GM12878 (cell line): ENCODE results near the gene DNAJB6. TPM values are rescaled to one million over a fixed set of nuclear protein-coding genes. Genes with fewer than 3 reads are reported as not detected.

Source experiments
- ATAC-seq: fragments of 200-7000 bp; cut with Tn5 transposase; 3 replicates; pipeline ENCODE4 v1.9.1; 2020; ENCODE audit warnings: mild to moderate bottlenecking, moderate library complexity
- BruUV-seq: library from RNA; stranded (reverse); fragments of 400-500 nt; replicated peaks from 2 replicates; lab custom pipeline; 2021; lab: Mats Ljungman, UMichigan
- CTCF ChIA-PET: fragments of 300-600 bp; sonication (Branson Sonifier 250); formaldehyde crosslinking; extraction: SDS; loops from one replicate; lab custom pipeline; 2021; ENCODE audit warnings: inconsistent platforms; lab: Yijun Ruan, JAX
- POLR2A ChIA-PET: fragments of 350-600 bp; formaldehyde crosslinking; extraction: SDS; loops from one replicate; lab custom pipeline; 2021; ENCODE audit warnings: inconsistent platforms; lab: Charles Lee
- RAD21 ChIA-PET: fragments of 300-600 bp; sonication (Branson Sonifier 250); formaldehyde crosslinking; loops from one replicate; lab custom pipeline; 2023; ENCODE audit warnings: antibody characterized with exemption; ENCODE audit not compliant: unreplicated experiment; lab: Charles Lee
- SMC1A ChIA-PET: fragments of 300-600 bp; sonication (Branson Sonifier 250); formaldehyde crosslinking; loops from one replicate; lab custom pipeline; 2023; ENCODE audit not compliant: unreplicated experiment, uncharacterized antibody; lab: Charles Lee
- DNase-seq: peaks from one replicate; pipeline ENCODE4 v3.0.0-alpha.2; 2011; ENCODE audit warnings: low read depth, low spot score
- FAIRE-seq: peaks from 3 replicates; lab custom pipeline; 2011; peaks lifted over from hg19 to GRCh38; lab: Jason Lieb, UNC
- H2AFZ ChIP-seq: 2 replicates; pipeline ENCODE4 v1.6.0; 2011; ENCODE audit warnings: low read depth, low read length, control low read depth; ENCODE audit not compliant: control insufficient read depth
- H3K27ac ChIP-seq: 2 replicates; pipeline ENCODE4 v1.5.1; 2011; ENCODE audit warnings: control low read depth; ENCODE audit not compliant: control insufficient read depth, insufficient read depth
- H3K27me3 ChIP-seq, 2 experiments: replicated peaks in 1 of 2; 2 replicates each; pipeline versions ENCODE4 v1.6.0 to v1.6.1; 2011; ENCODE audit warnings: low read length in 1 of 2; ENCODE audit not compliant: control insufficient read depth in 2 of 2, insufficient read depth in 2 of 2
- H3K36me3 ChIP-seq, 2 experiments: 2 replicates each; pipeline ENCODE4 v1.5.1; 2011; ENCODE audit warnings: low read length in 1 of 2; ENCODE audit not compliant: control insufficient read depth in 2 of 2, insufficient read depth in 2 of 2
- H3K4me1 ChIP-seq: 2 replicates; pipeline ENCODE4 v1.6.1; 2011; ENCODE audit warnings: mild to moderate bottlenecking, low read length, moderate library complexity, mixed read lengths; ENCODE audit not compliant: control insufficient read depth, insufficient read depth
- H3K4me2 ChIP-seq: 2 replicates; pipeline ENCODE4 v1.6.0; 2011; ENCODE audit warnings: control low read depth; ENCODE audit not compliant: control insufficient read depth, insufficient read depth
- H3K4me3 ChIP-seq: fragments of 200-600 bp; sonication (generic); 2 replicates; pipeline ENCODE4 v1.5.1; 2016
- H3K79me2 ChIP-seq: 2 replicates; pipeline ENCODE4 v1.6.0; 2011; ENCODE audit warnings: low read length; ENCODE audit not compliant: control insufficient read depth, insufficient read depth
- H3K9ac ChIP-seq: 2 replicates; pipeline ENCODE4 v1.8.0; 2011; ENCODE audit warnings: low read length, control low read depth, mixed read lengths; ENCODE audit not compliant: control insufficient read depth, insufficient read depth
- H3K9me3 ChIP-seq: replicated peaks from 3 replicates; pipeline ENCODE4 v1.5.1; 2011; ENCODE audit warnings: mild to moderate bottlenecking, low read length; ENCODE audit not compliant: control insufficient read depth, insufficient read depth
- H4K20me1 ChIP-seq: 2 replicates; pipeline ENCODE4 v1.6.0; 2011; ENCODE audit not compliant: control insufficient read depth, insufficient read depth
- CBX5 ChIP-seq: sonication (generic); IDR thresholded peaks from 2 replicates; pipeline ENCODE4 v1.6.1; 2016; ENCODE audit warnings: low read depth, moderate library complexity, mild to moderate bottlenecking, inconsistent platforms
- CEBPB ChIP-seq, 2 experiments: fragments of 150-350 bp in 1 of 2; IDR thresholded peaks; 2 replicates each; pipeline ENCODE4 v1.6.1; 2012 to 2014; ENCODE audit warnings: low read depth in 2 of 2, low read length in 2 of 2, borderline replicate concordance in 1 of 2, inconsistent platforms in 1 of 2
- E4F1 ChIP-seq: fragments of 450-650 bp; IDR thresholded peaks from 2 replicates; pipeline ENCODE4 v1.6.1; 2018; ENCODE audit warnings: borderline replicate concordance, mild to moderate bottlenecking; ENCODE audit not compliant: partially characterized antibody
- MTA2 ChIP-seq: fragments of 450-650 bp; IDR thresholded peaks from 2 replicates; pipeline ENCODE4 v1.6.1; 2016; ENCODE audit warnings: low read depth, mild to moderate bottlenecking, moderate library complexity
- PRDM15 ChIP-seq: fragments of 450-650 bp; formaldehyde crosslinking; IDR thresholded peaks from 2 replicates; pipeline ENCODE4 v1.4.0; 2020; ENCODE audit warnings: mild to moderate bottlenecking, moderate library complexity
- RAD51 ChIP-seq: fragments of 450-650 bp; IDR thresholded peaks from 2 replicates; pipeline ENCODE4 v1.6.1; 2016; ENCODE audit warnings: moderate library complexity, mild to moderate bottlenecking, inconsistent platforms
- TCF7 ChIP-seq: IDR thresholded peaks from 2 replicates; pipeline ENCODE4 v1.6.1; 2014; ENCODE audit warnings: antibody characterized with exemption, borderline replicate concordance
- WGBS: methylation state at CpG from one replicate; pipeline ENCODE4 v1.1.6; 2016; ENCODE audit warnings: low lambda C conversion rate; ENCODE audit not compliant: insufficient replicate concordance, insufficient coverage; ENCODE audit errors: missing lambda C conversion rate; 5-methylcytosine and 5-hydroxymethylcytosine counted together
- in situ Hi-C: fragments of 300-500 bp; cut with MboI; formaldehyde crosslinking; loops from 9 replicates; pipeline ENCODE4 v1.14.3; 2018; ENCODE audit warnings: mixed read lengths
- intact Hi-C: fragments of 100-400 bp; cut with micrococcal nuclease; formaldehyde crosslinking; loops from one replicate; pipeline ENCODE4 v1.14.2; 2022; ENCODE audit not compliant: unreplicated experiment
- polyA plus RNA-seq, 11 experiments: library from polyadenylated mRNA; depleted of rRNA in 4 of 11; unstranded in 6 of 11; stranded (reverse) in 5 of 11; fragments of >200 nt; fragmentation: Nextera tagmentation in 4 of 11; fragmentation: Illumina TruSeq in 1 of 11; extraction: Ambion mirVana in 4 of 11; extraction: Trizol in 1 of 11; gene quantifications; 1 replicate in 1 of 11; 2 replicates in 10 of 11; pipeline versions ENCODE4 v1.2.1 to v1.2.3, GENCODE V29; 2011 to 2016; ENCODE audit warnings: inconsistent platforms in 2 of 11, missing spikeins in 2 of 11, low read depth in 1 of 11
- total RNA-seq, 4 experiments: library from RNA; depleted of rRNA in 3 of 4; stranded (reverse); fragments of >200 nt in 3 of 4; fragmentation: Illumina TruSeq in 1 of 4; extraction: Trizol in 1 of 4; gene quantifications; 2 replicates each; pipeline versions ENCODE4 v1.2.1 to v1.2.3, GENCODE V29; 2013 to 2021

DNAJB6 gene
- total and polyA plus RNA-seq, 10 of the 15 experiments (the other 5 are each of a cell fraction or from before 2014, with no cell fraction given): 34.5 to 117 (median 53.1) TPM

- Histone ChIP-seq H3K9me3 (no peaks in the 10 kb centered on the region), H3K27me3 (no peaks in the 10 kb centered on the region; a peak in 1 of 4 replicates), H3K4me2 (peak overlapping the region; percentile 52; the same call in 1 of the 2 replicates), H3K9ac (no peak overlapping the region), H3K36me3 (no peaks in the 10 kb centered on the region), H4K20me1 (no peaks in the 10 kb centered on the region)
- ChIA-PET POLR2A (interaction anchor here (0.6 to 0.7 kb wide), 2 partner anchors 50 to 74 kb away, joined by 3 read pairs; no protein-coding TSS in a partner anchor), RAD21 (no interaction called here)
- FAIRE-seq (no peak), DNase-seq (no peak)
- WGBS: 78% methylated on average over 5 of the region's 5 CpGs
- no peak for TF ChIP-seq TCF7
- no peak for TF ChIP-seq CBX5
- TF ChIP-seq, all 136 proteins: peak for 0
- CTCF ChIA-PET: interaction anchor here (0.8 to 1.9 kb wide), 4 partner anchors 11 to 85 kb away, joined by 3 to 5 read pairs (median 4); no protein-coding TSS in a partner anchor
- in situ Hi-C loops (no loop called here), intact Hi-C loops (loop anchor here (5.0 kb wide), 1 partner anchor 198 kb away; the partner anchor contains the start of gene UBE3C)
- BruUV-seq: no TSS peak
- Histone ChIP-seq H3K4me3 (no peak overlapping the region), H3K4me1 (peaks cover 19% of the 10 kb centered on the region), H2AFZ (no peak overlapping the region), H3K79me2 (peaks cover 31% of the 10 kb centered on the region), H3K27ac (no peak overlapping the region)
- SMC1A ChIA-PET: interaction anchor here (0.9 to 1.2 kb wide), 2 partner anchors 12 to 14 kb away, joined by 3 read pairs; no protein-coding TSS in a partner anchor
- no peak for ATAC-seq
Measured at GRCh38 chr7:157335236-157335635, 1.6 kb upstream of the DNAJB6 start.

GRCh38 chr7:157335991-157336382 lies 817 bp upstream of the DNAJB6 start:
- ChIA-PET CTCF (no interaction called here), RAD21 (interaction anchor here (1.2 kb wide), 1 partner anchor 22 kb away, joined by 3 read pairs; no protein-coding TSS in a partner anchor), SMC1A (no interaction called here), POLR2A (interaction anchor here (0.9 to 1.3 kb wide), 3 partner anchors 9 to 33 kb away, joined by 3 to 7 read pairs (median 5); no protein-coding TSS in a partner anchor)
- H3K9ac ChIP-seq: peak overlapping the region; percentile 60
- DNase-seq: no peak
- H3K4me2 ChIP-seq: peak overlapping the region; percentile 90
- H2AFZ ChIP-seq: peak overlapping the region; percentile 78; the same call in 1 of the 2 replicates
- no peaks in the 10 kb centered on the region for H4K20me1 ChIP-seq
- in situ Hi-C loops: no loop called here
- 79% methylated on average over 11 of the region's 11 CpGs for WGBS
- intact Hi-C loops: loop anchor here (5.0 kb wide), 1 partner anchor 199 kb away; the partner anchor contains the start of gene UBE3C
- ATAC-seq: no peak
- no peaks in the 10 kb centered on the region for H3K9me3 ChIP-seq
- peak overlapping the region; percentile 55 for H3K27ac ChIP-seq
- H3K79me2 ChIP-seq: peaks cover 39% of the 10 kb centered on the region
- BruUV-seq: TSS peak; percentile 97
- FAIRE-seq: no peak
- peaks cover 22% of the 10 kb centered on the region for H3K4me1 ChIP-seq
- H3K36me3 ChIP-seq: no peaks in the 10 kb centered on the region
- peak overlapping the region; percentile 89 for H3K4me3 ChIP-seq
- no peaks in the 10 kb centered on the region; a peak in 1 of 4 replicates for H3K27me3 ChIP-seq
- no peak for TF ChIP-seq CEBPB (IDR thresholded peaks at IDR 0.05; ENCODE audit: borderline replicate concordance in 1 of 2, low read depth in 2 of 2, low read length in 2 of 2)
- TF ChIP-seq PRDM15 (CRISPR knock-in tag): no peak
- TF ChIP-seq MTA2: no peak
- no peak for TF ChIP-seq E4F1
- TF ChIP-seq RAD51: no peak
